HG03103 (cell line): ENCODE data around the gene ZNF169.
"Not testable (repeated sequence)": the region's sequence is repeated elsewhere in the genome, so short reads cannot be mapped to it uniquely, and the experiment has no call there.

Source experiments
- ATAC-seq: cut with Tn5 transposase; IDR thresholded peaks from one replicate; pipeline ENCODE4 v1.9.1; 2021; ENCODE audit warnings: low read depth; ENCODE audit not compliant: unreplicated experiment

Gene ZNF169

DNA sequence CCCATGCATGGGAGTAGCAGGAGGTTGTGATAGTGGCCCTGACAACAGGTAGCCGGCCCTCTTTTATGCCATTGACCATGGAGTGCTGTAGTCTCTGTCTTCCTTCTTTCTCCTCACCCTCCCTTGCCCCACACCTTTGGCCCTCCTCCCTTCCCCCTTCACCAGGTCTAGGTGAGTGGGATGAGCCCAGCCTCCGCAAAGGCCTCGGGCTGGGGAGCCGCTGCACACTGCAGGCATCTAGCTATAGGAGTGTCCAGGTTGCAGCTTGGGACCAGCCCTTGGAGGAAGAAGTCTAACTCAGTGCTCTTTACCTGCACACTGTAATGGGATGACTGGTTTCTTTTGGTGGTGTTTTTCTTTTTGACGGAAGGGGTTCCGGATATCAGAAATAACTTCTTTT lies 81.7 kb downstream of the ZNF169 start:
- ATAC-seq, result not testable (repeated sequence)

DNA sequence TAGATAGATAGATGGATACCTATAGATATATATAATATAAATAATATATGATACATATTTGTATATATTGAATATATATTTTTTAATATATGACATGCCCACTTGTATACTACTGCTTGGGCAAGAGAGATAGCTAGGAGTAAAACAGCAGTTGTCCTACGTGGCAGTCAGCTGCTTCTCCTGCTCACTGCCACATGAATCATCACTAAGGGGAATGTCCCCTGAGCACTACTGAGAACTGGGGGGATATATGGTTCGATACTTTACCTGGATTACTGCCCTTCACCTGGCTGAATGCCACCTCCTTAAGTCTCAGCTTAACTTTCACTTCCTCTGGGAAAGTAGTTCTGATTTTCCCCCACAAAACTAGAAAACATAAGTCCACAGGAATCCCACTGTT lies 82.6 kb downstream of the ZNF169 start:
- not testable (repeated sequence) for ATAC-seq

DNA sequence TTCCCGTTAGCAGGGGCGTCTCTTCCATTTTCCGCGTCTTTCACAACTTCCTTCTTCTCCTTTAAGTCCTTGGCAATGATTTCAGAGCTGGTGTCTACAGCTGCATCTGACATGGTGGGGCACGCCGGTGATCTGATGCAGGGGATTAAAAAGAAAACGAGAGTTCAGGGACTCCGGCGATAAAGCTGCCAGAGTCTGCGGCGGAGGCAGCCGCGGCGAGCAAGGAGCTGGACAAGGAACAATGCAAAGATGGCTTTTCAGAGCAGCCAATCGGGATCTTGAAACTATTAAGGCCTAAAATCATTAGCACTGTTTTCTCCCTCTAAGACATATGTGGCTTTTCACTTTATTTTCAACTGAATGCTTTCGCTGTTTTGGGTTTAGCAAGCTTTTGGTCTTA lies 88.4 kb downstream of the ZNF169 start:
- not testable (repeated sequence) for ATAC-seq

DNA sequence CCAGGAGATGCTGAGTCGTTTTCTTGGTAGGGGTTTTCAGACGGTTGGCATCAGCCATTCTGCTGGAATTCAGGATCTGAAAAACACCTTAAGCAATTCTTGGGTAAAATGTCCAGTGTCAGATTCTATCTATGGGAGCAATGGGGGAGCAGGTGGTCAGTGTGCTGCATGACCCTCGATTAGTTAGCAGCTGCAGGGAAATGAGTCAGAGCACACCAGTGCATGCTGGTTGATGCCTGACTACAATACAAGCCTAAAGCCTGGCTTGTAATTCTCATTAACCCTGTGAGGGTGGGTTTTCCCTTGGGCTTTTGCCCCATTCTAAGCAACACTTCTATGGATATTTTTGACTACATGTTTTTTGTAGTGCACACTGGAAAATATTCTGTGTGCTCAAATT lies 89.7 kb downstream of the ZNF169 start:
- ATAC-seq, result not testable (repeated sequence)
